Prostate gland (tissue), 2 donors: ENCODE measurements around the gene ZNF91.

Experiments used
- POLR2A ChIP-seq: fragments of 450-650 bp; IDR thresholded peaks from one replicate; pipeline ENCODE4 v1.6.1; 2016; ENCODE audit warnings: antibody characterized with exemption, mild to moderate bottlenecking
- TF ChIP-seq, protein P1 (sequence below), 4 experiments: fragments of 200-600 bp in 2 of 4; fragments of 450-650 bp in 2 of 4; sonication (generic) in 2 of 4; IDR thresholded peaks; 1 replicate in 3 of 4; 2 replicates in 1 of 4; pipeline ENCODE4 v1.5.1; 2016 to 2019; ENCODE audit warnings: antibody characterized with exemption in 4 of 4, mild to moderate bottlenecking in 2 of 4, moderate library complexity in 2 of 4

DNA sequence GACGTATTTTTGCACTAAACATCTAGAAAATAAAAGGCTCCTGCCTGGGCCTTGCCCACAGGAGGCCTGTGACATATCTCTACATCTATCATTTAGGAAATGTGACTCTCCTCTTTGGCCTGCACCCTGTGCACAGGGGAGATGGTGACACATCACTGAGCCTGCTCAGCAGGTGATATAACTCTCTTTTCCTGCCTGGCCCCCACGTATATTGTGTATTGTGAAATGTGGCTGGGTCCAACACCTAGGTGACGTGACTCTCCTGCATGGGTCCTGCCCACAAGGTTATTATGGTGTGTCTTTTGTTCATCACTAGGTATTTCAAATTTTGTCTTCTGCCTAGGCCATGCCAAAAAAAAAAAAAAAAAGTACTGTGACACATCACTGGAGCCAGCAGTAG, 83.7 kb downstream of the ZNF91 start:
- TF ChIP-seq, protein P1, sequence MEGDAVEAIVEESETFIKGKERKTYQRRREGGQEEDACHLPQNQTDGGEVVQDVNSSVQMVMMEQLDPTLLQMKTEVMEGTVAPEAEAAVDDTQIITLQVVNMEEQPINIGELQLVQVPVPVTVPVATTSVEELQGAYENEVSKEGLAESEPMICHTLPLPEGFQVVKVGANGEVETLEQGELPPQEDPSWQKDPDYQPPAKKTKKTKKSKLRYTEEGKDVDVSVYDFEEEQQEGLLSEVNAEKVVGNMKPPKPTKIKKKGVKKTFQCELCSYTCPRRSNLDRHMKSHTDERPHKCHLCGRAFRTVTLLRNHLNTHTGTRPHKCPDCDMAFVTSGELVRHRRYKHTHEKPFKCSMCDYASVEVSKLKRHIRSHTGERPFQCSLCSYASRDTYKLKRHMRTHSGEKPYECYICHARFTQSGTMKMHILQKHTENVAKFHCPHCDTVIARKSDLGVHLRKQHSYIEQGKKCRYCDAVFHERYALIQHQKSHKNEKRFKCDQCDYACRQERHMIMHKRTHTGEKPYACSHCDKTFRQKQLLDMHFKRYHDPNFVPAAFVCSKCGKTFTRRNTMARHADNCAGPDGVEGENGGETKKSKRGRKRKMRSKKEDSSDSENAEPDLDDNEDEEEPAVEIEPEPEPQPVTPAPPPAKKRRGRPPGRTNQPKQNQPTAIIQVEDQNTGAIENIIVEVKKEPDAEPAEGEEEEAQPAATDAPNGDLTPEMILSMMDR (IDR thresholded peaks at IDR 0.05): no peak
- TF ChIP-seq POLR2A: no peak
